ENCODE measurements around the gene AKNA. TPM values are rescaled to one million over a fixed set of nuclear protein-coding genes. Genes with fewer than 3 reads are reported as not detected.

Gene AKNA, protein sequence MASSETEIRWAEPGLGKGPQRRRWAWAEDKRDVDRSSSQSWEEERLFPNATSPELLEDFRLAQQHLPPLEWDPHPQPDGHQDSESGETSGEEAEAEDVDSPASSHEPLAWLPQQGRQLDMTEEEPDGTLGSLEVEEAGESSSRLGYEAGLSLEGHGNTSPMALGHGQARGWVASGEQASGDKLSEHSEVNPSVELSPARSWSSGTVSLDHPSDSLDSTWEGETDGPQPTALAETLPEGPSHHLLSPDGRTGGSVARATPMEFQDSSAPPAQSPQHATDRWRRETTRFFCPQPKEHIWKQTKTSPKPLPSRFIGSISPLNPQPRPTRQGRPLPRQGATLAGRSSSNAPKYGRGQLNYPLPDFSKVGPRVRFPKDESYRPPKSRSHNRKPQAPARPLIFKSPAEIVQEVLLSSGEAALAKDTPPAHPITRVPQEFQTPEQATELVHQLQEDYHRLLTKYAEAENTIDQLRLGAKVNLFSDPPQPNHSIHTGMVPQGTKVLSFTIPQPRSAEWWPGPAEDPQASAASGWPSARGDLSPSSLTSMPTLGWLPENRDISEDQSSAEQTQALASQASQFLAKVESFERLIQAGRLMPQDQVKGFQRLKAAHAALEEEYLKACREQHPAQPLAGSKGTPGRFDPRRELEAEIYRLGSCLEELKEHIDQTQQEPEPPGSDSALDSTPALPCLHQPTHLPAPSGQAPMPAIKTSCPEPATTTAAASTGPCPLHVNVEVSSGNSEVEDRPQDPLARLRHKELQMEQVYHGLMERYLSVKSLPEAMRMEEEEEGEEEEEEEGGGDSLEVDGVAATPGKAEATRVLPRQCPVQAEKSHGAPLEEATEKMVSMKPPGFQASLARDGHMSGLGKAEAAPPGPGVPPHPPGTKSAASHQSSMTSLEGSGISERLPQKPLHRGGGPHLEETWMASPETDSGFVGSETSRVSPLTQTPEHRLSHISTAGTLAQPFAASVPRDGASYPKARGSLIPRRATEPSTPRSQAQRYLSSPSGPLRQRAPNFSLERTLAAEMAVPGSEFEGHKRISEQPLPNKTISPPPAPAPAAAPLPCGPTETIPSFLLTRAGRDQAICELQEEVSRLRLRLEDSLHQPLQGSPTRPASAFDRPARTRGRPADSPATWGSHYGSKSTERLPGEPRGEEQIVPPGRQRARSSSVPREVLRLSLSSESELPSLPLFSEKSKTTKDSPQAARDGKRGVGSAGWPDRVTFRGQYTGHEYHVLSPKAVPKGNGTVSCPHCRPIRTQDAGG (N-terminal part only)
- total RNA-seq, result 4.2 and 8.0 TPM in 2 replicates

DNA sequence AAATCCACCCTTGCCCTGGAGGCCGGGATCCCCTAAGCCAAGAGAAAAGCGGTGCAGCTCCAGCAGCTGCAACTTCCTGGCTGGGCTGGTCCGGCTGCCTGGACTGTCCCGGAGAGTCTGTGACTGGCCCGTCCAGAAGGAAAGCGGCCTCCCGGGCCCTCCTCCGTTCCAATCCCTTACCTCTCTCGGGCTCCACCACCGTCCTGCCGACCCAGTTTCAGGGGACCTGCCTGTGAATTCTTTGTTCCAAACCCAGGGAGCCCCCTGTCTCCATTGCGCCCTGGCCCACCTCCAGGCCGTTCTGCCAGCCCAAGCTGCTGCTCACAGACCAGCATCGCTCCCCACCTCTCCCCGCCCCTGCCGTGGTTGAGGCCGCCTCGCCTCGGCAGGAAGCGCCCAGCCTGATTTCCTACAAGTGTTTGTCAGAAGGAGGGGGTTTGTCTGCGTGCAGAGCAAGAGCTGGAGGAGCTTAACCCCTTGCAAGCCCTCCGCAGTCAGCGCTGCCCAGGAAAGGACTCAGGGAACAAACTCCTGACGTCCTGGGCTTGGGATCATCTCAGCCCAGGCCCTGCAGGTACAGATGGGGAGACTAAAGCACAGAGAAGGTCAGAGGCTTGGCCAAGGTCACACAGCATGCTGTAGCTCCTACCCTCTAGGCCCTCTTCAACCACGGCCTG is at the start of gene AKNA:
TSS of gene AKNA (minus strand) at position 303 of the 677 bp plus-strand sequence. CDS start 6,649 bp downstream, outside the sequence.

DNA sequence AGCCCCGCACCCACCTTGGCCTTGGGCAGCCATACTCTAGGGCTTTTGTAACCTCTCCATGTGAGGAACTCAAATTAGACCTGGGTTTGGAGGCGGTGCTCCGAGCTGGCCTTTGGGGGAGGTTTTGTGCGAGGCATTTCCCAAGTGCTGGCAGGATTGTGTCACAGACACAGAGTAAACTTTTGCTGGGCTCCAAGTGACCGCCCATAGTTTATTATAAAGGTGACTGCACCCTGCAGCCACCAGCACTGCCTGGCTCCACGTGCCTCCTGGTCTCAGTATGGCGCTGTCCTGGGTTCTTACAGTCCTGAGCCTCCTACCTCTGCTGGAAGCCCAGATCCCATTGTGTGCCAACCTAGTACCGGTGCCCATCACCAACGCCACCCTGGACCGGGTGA is 58.2 kb downstream of the AKNA start, which contains the start of gene ORM2:
TSS of gene ORM2 (plus strand) at position 245 of the 398 bp plus-strand sequence. CDS start at position 281, 36 bp downstream.

DNA sequence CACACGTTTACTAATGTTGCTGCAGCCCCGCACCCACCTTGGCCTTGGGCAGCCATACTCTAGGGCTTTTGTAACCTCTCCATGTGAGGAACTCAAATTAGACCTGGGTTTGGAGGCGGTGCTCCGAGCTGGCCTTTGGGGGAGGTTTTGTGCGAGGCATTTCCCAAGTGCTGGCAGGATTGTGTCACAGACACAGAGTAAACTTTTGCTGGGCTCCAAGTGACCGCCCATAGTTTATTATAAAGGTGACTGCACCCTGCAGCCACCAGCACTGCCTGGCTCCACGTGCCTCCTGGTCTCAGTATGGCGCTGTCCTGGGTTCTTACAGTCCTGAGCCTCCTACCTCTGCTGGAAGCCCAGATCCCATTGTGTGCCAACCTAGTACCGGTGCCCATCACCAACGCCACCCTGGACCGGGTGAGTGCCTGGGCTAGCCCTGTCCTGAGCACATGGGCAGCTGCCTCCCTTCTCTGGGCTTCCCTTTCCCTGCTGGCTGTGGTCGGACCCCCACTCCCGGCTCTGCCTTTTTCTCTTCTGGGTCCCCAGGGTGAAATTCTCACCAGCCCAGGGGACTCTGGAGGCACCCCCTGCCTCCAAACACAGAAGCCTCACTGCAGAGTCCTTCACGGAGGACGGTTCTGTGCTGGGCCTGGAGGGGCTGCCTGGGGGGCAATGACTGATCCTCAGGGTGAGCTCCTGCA is 64.8 kb downstream of the AKNA start, which contains the start of gene ORM1:
TSS of gene ORM1 (plus strand) at position 268 of the 701 bp plus-strand sequence. CDS start at position 304, 36 bp downstream.

Other genes starting within 250 kb of the AKNA start
- gene COL27A1, start 232.4 kb downstream of the AKNA start, total RNA-seq, result 2.8 and 4.5 TPM in 2 replicates
- gene ORM1, start 64.9 kb downstream of the AKNA start, total RNA-seq, result not detected in 2 replicates
- not detected in 2 replicates for gene ORM2, start 58.1 kb downstream of the AKNA start, total RNA-seq
- 0.25 and 0.53 TPM in 2 replicates for gene WHRN, start 117.5 kb upstream of the AKNA start, total RNA-seq
- 138 and 169 TPM in 2 replicates for gene ATP6V1G1, start 199.8 kb upstream of the AKNA start, total RNA-seq
- gene TMEM268, start 223.3 kb upstream of the AKNA start, total RNA-seq, result 2.5 and 3.3 TPM in 2 replicates

All from aortic smooth muscle cell (primary cell).